ENCODE measurements around the gene RNLS.

- TF ChIP-seq POLR2A (IDR thresholded peaks at IDR 0.05) (no peak), CTCF (IDR thresholded peaks at IDR 0.05) (no peak)
Measured at GRCh38 chr10:88226891-88227290, 356.2 kb downstream of the RNLS start.

Data from testis (tissue), 2 donors.